NB4 (cell line): ENCODE data around the gene DAPK1.

ENCODE experiments used
- DNase-seq: peaks from one replicate; pipeline ENCODE4 v3.0.0; 2010; ENCODE audit warnings: low read depth
- H3K4me3 ChIP-seq: one replicate; pipeline ENCODE4 v1.5.1; 2011; ENCODE audit warnings: mild to moderate bottlenecking, low read depth, low read length, moderate library complexity
- CTCF ChIP-seq: IDR thresholded peaks from one replicate; pipeline ENCODE4 v1.5.1; 2012; ENCODE audit warnings: low read depth, low read length
- MYC ChIP-seq: IDR thresholded peaks from 2 replicates; pipeline ENCODE4 v1.6.1; 2011; ENCODE audit warnings: low read depth, low read length
- POLR2A ChIP-seq: IDR thresholded peaks from 2 replicates; pipeline ENCODE4 v1.6.1; 2011; ENCODE audit warnings: mild to moderate bottlenecking; ENCODE audit not compliant: insufficient read length; ENCODE audit errors: extremely low read depth
- TF ChIP-seq, protein P1 (sequence below): IDR thresholded peaks from 2 replicates; pipeline ENCODE4 v1.6.1; 2011; ENCODE audit warnings: low read depth, low read length

The DAPK1 gene

GRCh38 chr9:87599901-87600610 is 102.4 kb downstream of the DAPK1 start:
- no peak for DNase-seq
- TF ChIP-seq MYC (no peak), CTCF (no peak), POLR2A (no peak)
- TF ChIP-seq, protein P1, sequence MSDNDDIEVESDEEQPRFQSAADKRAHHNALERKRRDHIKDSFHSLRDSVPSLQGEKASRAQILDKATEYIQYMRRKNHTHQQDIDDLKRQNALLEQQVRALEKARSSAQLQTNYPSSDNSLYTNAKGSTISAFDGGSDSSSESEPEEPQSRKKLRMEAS: no peak

DNA sequence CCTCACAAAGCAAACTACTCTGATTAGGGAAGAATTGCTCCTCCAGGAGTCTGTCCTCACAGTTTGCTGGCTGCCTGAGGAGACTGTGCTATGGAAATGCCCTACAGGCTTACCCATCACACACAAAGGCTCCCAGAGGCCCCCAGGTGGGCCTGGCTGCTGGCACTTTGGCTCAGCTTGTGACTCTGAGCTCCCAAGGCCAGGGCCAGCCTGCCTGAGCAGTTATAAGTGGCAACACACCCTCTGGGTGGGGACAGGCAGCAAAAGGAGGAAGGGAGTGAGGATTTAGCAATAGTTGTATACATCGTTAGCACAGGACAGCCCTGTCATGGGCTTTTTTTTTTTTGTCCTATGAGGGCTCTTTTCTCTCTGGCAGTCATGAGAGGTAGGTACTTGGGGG is 103.5 kb downstream of the DAPK1 start:
- DNase-seq: peak; percentile 56
- TF ChIP-seq MYC (peak; percentile 38; the same call in 1 of the 2 replicates), POLR2A (no peak), CTCF (no peak)
- TF ChIP-seq, protein P1: 0 out of 2 replicates have a peak, but pooled peaks have one; percentile 19
- H3K4me3 ChIP-seq: no peak overlapping the region

More at GRCh38 chr9:87599901-87600610, 102.4 kb downstream of the DAPK1 start:
- H3K4me3 ChIP-seq: no peak overlapping the region

- DNase-seq: no peak
- H3K4me3 ChIP-seq: no peak overlapping the region
- no peak for TF ChIP-seq MYC
- TF ChIP-seq, protein P1: no peak
- TF ChIP-seq POLR2A: no peak
- TF ChIP-seq CTCF: no peak
Observed at GRCh38 chr9:87601595-87601994, 103.9 kb downstream of the DAPK1 start.

DNA sequence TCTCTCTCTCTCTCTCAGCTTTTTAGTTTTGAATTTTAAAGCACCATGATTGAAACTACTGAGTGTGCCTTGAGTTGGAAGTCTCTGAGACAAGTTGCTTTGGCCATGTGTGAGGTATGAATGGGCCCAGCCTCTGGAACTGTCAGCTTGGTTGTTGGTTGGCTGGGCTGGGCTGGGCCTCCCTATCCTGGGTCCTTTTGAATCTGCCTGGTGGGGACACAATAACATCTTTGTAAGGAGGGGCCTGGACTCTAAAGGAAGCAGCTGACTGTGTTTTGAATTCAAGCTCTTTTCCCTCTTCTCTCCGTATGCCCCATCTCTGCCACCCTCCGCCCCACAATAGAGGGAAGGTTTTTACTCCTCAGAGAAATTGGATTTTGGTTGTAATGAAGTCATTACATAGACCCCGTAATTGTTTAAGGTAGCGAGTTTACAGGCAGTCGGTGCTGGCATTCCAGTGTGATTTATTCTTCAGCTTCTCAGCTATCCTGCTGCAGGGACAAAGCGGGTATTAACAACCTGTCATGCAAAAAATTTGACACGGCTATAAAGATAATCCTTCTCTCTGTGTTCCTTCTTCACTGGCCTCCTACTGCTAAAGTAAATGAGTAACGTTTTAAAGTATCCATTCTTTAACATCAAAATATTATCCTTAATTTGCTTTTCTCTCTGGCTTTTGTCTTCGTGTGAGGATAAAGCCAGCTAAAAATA is 105.4 kb downstream of the DAPK1 start:
- DNase-seq: no peak
- TF ChIP-seq POLR2A (no peak), CTCF (no peak)
- TF ChIP-seq, protein P1: no peak
- no peak overlapping the region for H3K4me3 ChIP-seq

DNA sequence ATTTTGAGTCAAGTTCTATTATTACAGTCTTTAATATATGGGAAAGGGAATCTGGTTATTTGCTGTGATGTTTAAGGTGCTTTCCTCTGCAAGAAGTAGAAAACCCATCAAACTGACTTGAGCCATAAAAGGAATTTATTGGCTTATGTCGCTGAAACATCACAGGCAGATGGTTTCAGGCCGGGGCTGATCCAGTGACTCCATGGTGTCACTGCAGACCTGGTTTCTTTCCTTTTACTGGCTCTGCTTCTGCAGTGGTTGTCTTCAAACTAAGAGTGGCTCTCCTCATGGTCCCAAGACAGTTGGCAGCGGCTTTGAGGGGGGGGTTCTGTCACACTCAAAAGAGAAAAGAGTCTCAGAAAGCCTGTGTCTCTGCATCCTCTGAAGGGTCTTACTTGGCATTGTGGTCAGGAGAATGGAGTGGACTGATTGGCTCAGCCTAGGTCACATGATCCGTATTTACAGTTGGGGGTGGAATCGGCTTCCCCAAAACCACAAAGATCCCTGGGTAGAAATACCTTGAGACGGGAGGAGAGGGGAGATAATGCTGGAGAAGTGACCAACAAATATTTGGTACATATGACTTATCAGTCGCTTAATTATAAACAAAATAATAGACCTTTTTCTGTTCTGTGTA is 106.3 kb downstream of the DAPK1 start:
- H3K4me3 ChIP-seq: no peak overlapping the region
- no peak for DNase-seq
- TF ChIP-seq CTCF (no peak), MYC (no peak)
- TF ChIP-seq, protein P1: no peak
